Metanephros (tissue), 1 donor: ENCODE results near the gene METAP1D. TPM values are rescaled to one million over a fixed set of nuclear protein-coding genes. Genes with fewer than 3 reads are reported as not detected.

ENCODE experiments used
- total RNA-seq: library from RNA; depleted of rRNA; stranded (reverse); fragments of >200 nt; gene quantifications from one replicate; pipeline ENCODE4 v1.2.3, GENCODE V29; 2014

The METAP1D gene
- 15.4 TPM for total RNA-seq

GRCh38 chr2:171999604-172000469 is at the start of gene METAP1D:
TSS of gene METAP1D (plus strand) at chr2:171999953. CDS start at chr2:171999970, 17 bp downstream.

GRCh38 chr2:172085460-172086159 is 85.9 kb downstream of the METAP1D start, which contains the start of gene DLX1:
TSS of gene DLX1 (plus strand) at chr2:172085507. CDS start at chr2:172085678, 171 bp downstream.

GRCh38 chr2:172102391-172103359 is 102.9 kb downstream of the METAP1D start, which contains the start of gene DLX2:
TSS of gene DLX2 (minus strand) at chr2:172102900. CDS start at chr2:172102538, 362 bp downstream.

Other genes with a start within 250 kb of the METAP1D start
- 29.6 TPM for gene SLC25A12, start 105.7 kb upstream of the METAP1D start, total RNA-seq
- gene HAT1, start 77.5 kb upstream of the METAP1D start, total RNA-seq, result 36.5 TPM
- 0.23 TPM for gene DLX1, start 85.6 kb downstream of the METAP1D start, total RNA-seq
- not detected for gene DLX2, start 102.9 kb downstream of the METAP1D start, total RNA-seq